Measurements from ENCODE around the gene DNAJC10. TPM values are rescaled to one million over a fixed set of nuclear protein-coding genes. Genes with fewer than 3 reads are reported as not detected.

The DNAJC10 gene
- total RNA-seq, 2 donors from 2014 or later, result 26.1 to 29.4 TPM

DNA sequence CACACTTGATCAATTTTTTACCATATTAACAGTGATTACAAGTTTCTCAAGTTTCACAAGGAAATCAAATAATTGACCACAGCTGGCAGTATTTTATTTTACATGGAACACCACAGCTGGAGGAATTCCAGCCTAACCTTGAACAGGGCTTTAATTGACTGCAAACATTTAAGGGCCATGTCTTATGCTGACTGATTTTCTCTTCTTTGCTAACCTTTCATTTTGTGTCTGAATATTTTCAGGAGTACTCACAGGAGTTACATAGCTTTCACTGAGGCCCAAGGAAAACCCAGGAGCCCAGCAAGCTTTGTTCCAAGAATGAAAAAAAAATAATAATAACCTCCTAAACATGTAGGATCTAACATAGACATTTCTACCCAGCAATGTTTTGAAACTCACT lies 100.8 kb downstream of the DNAJC10 start:
- TF ChIP-seq, protein P1, sequence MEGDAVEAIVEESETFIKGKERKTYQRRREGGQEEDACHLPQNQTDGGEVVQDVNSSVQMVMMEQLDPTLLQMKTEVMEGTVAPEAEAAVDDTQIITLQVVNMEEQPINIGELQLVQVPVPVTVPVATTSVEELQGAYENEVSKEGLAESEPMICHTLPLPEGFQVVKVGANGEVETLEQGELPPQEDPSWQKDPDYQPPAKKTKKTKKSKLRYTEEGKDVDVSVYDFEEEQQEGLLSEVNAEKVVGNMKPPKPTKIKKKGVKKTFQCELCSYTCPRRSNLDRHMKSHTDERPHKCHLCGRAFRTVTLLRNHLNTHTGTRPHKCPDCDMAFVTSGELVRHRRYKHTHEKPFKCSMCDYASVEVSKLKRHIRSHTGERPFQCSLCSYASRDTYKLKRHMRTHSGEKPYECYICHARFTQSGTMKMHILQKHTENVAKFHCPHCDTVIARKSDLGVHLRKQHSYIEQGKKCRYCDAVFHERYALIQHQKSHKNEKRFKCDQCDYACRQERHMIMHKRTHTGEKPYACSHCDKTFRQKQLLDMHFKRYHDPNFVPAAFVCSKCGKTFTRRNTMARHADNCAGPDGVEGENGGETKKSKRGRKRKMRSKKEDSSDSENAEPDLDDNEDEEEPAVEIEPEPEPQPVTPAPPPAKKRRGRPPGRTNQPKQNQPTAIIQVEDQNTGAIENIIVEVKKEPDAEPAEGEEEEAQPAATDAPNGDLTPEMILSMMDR (IDR thresholded peaks at IDR 0.05), result no peak

DNA sequence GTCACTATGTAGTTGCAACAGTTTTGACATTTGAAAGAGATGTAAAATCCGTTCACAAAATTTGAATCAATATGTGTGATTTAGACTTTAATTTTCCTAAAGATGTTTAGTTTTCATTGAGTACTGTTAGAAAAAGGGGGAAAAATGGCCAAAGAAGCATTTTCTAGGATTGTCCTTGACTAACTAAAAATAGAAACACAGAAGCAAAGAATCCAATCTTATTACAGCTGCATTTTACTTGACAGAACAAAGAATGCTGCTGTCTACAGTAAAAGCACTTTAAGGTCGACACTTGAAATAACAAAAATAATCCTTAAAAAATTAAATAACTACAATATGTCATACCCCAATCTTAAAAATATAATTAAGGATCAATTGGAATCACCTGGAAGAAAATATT lies 101.5 kb downstream of the DNAJC10 start:
- Histone ChIP-seq H3K4me1 (peaks cover 0 to 7% of the 10 kb centered on the region in 2 donors), H3K36me3 (no peaks in the 10 kb centered on the region), H3K4me3 (no peak overlapping the region), H3K9me3 (no peaks in the 10 kb centered on the region), H3K27me3 (no peaks in the 10 kb centered on the region), H3K27ac (no peak overlapping the region)
- TF ChIP-seq, protein P1 (IDR thresholded peaks at IDR 0.05), result no peak
- DNase-seq (ENCODE audit: low spot score), result no peak

More for the DNA sequence above, 100.8 kb downstream of the DNAJC10 start:
- Histone ChIP-seq H3K9me3 (no peaks in the 10 kb centered on the region), H3K4me3 (no peak overlapping the region), H3K27me3 (no peaks in the 10 kb centered on the region), H3K36me3 (no peaks in the 10 kb centered on the region), H3K4me1 (peaks cover 0 to 7% of the 10 kb centered on the region in 2 donors), H3K27ac (no peak overlapping the region)
- no peak for DNase-seq (ENCODE audit: low spot score)

DNA sequence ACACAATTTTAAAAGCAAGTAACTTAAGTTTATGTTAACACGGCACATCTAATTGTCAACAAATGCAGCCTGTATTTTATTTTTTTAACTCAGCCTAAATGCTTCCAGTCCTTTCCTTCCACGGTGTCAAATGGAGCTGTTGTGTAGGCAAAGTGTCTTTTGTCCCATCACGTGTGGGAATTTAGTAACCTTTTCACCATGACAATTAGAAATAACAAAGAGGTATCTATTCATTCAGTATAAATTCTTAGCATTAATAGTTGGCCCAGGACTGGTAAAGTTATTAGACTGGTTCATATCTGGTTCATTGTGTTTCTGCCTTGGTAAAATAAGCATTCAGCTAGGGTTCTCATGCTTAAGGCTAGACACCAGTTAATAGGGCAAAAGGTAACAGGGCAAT lies 102.4 kb downstream of the DNAJC10 start:
- Histone ChIP-seq H3K27ac (no peak overlapping the region), H3K9me3 (no peaks in the 10 kb centered on the region), H3K27me3 (no peaks in the 10 kb centered on the region), H3K4me3 (no peak overlapping the region), H3K4me1 (peaks cover 0 to 7% of the 10 kb centered on the region in 2 donors), H3K36me3 (no peaks in the 10 kb centered on the region)
- TF ChIP-seq, protein P1 (IDR thresholded peaks at IDR 0.05), result no peak
- DNase-seq (ENCODE audit: low spot score), result no peak

DNA sequence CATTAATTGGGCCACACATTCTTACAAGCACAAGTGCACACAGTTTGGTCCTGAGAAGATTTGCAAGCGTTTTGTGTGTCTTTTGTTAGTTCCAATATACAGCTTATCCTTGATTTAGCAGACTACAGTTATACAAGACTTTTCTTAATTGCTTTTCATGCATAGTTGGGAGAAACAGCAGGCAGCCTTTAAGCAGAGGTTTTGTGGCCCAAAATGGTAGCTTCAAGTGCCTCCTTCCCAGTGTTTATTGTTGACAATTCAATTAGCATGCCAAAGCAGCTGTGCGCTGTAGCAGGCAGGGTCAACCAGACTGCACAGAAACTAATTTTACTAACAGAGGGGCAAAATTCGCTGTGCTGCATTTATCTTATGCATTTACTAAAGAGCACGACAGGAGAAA lies 102.9 kb downstream of the DNAJC10 start:
- no peak for DNase-seq (ENCODE audit: low spot score)
- Histone ChIP-seq H3K36me3 (no peaks in the 10 kb centered on the region), H3K27me3 (no peaks in the 10 kb centered on the region), H3K27ac (no peak overlapping the region), H3K4me3 (no peak overlapping the region), H3K4me1 (peaks cover 0 to 7% of the 10 kb centered on the region in 2 donors), H3K9me3 (no peaks in the 10 kb centered on the region)
- TF ChIP-seq, protein P1 (IDR thresholded peaks at IDR 0.05), result no peak

DNA sequence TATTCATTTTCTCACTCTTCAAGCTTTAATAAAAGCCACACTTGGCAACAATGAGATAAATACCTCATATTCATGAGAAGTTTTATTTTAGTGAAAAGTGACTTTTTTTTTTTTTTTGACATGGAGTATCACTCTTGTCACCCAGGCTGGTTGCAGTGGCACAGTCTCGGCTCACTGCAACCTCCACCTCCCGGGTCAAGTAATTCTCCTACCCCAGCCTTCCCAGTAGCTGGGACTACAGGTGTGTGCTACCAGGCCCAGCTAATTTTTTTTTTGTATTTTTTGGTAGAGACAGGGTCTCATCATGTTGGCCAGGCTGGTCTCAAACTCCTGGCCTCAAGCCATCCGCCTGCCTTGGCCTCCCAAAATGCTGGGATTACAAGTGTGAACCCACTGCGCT lies 103.4 kb downstream of the DNAJC10 start:
- no peaks in the 10 kb centered on the region for H3K36me3 ChIP-seq
- TF ChIP-seq, protein P1 (IDR thresholded peaks at IDR 0.05), result no peak
- no peak overlapping the region for H3K27ac ChIP-seq
- H3K4me1 ChIP-seq, result peaks cover 0 to 7% of the 10 kb centered on the region in 2 donors
- H3K27me3 ChIP-seq, result no peaks in the 10 kb centered on the region
- no peaks in the 10 kb centered on the region for H3K9me3 ChIP-seq
- H3K4me3 ChIP-seq, result no peak overlapping the region
- DNase-seq (ENCODE audit: low spot score), result no peak

DNA sequence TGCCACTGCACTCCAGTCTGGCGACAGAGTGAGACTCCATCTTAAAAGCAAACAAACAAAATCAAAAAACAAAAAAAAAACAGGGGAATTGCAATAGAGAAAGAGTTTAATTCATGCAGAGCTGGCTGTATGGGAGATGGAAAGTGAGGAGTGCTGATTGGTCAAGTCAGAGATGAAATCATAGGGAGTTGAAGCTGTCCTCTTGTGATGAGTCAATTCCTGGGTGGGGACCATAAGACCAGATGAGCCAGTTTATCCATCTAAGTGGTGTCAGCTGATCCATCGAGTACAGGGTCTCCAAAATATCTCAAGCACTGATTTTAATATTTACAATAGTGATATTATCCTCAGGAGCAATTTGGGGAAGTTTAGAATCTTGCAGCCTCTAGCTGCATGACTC lies 105.1 kb downstream of the DNAJC10 start:
- Histone ChIP-seq H3K27ac (no peak overlapping the region), H3K36me3 (no peaks in the 10 kb centered on the region)
- TF ChIP-seq, protein P1 (IDR thresholded peaks at IDR 0.05), result no peak

More for the DNA sequence above, 105.1 kb downstream of the DNAJC10 start:
- DNase-seq (ENCODE audit: low spot score), result no peak
- H3K9me3 ChIP-seq, result no peaks in the 10 kb centered on the region
- H3K27me3 ChIP-seq, result no peaks in the 10 kb centered on the region
- peaks cover 0 to 7% of the 10 kb centered on the region in 2 donors for H3K4me1 ChIP-seq
- no peak overlapping the region for H3K4me3 ChIP-seq
